HG03280 (cell line): ENCODE measurements around the gene FXYD3.

Experiments
- ATAC-seq: cut with Tn5 transposase; IDR thresholded peaks from one replicate; pipeline ENCODE4 v1.9.1; 2021; ENCODE audit warnings: mild to moderate bottlenecking, moderate library complexity; ENCODE audit not compliant: unreplicated experiment

Gene FXYD3

GRCh38 chr19:35115177-35115951 is at the start of gene FXYD3:
Gene FXYD3 (plus strand): TSS chr19:35115823. CDS start chr19:35119377, 3,554 bp downstream.
- no peak for ATAC-seq

- ATAC-seq, result no peak
Observed at GRCh38 chr19:35066121-35066520, 49.5 kb upstream of the FXYD3 start.

- peak; percentile 85 for ATAC-seq
Observed at GRCh38 chr19:35066691-35067563, 48.7 kb upstream of the FXYD3 start.

GRCh38 chr19:35068941-35069634 is 46.5 kb upstream of the FXYD3 start:
- ATAC-seq, result no peak

- no peak for ATAC-seq
Observed at GRCh38 chr19:35069696-35070095, 45.9 kb upstream of the FXYD3 start.

GRCh38 chr19:35070471-35070870 is 45.2 kb upstream of the FXYD3 start:
- ATAC-seq, result no peak

- no peak for ATAC-seq
Observed at GRCh38 chr19:35073516-35073915, 42.1 kb upstream of the FXYD3 start.

GRCh38 chr19:35073941-35074340 is 41.7 kb upstream of the FXYD3 start:
- no peak for ATAC-seq

GRCh38 chr19:35074426-35075201 is 41.0 kb upstream of the FXYD3 start:
- ATAC-seq, result no peak

- no peak for ATAC-seq
Observed at GRCh38 chr19:35075202-35076025, 40.2 kb upstream of the FXYD3 start.

GRCh38 chr19:35076026-35076370 is 39.6 kb upstream of the FXYD3 start:
- ATAC-seq, result no peak

GRCh38 chr19:35076657-35077056 is 39.0 kb upstream of the FXYD3 start:
- ATAC-seq, result no peak

GRCh38 chr19:35077411-35078223 is 38.0 kb upstream of the FXYD3 start:
- ATAC-seq, result no peak

- no peak for ATAC-seq
Observed at GRCh38 chr19:35079826-35080225, 35.8 kb upstream of the FXYD3 start.

- no peak for ATAC-seq
Observed at GRCh38 chr19:35080613-35081170, 34.9 kb upstream of the FXYD3 start.

- no peak for ATAC-seq
Observed at GRCh38 chr19:35081201-35081600, 34.4 kb upstream of the FXYD3 start.

- ATAC-seq, result no peak
Observed at GRCh38 chr19:35083691-35084508, 31.7 kb upstream of the FXYD3 start.

- no peak for ATAC-seq
Observed at GRCh38 chr19:35084509-35084762, 31.2 kb upstream of the FXYD3 start.
